Calu3 (cell line): Measurements from ENCODE around the gene TNNI2. TPM values are rescaled to one million over a fixed set of nuclear protein-coding genes. Genes with fewer than 3 reads are reported as not detected.
"Not testable (repeated sequence)": the region's sequence is repeated elsewhere in the genome, so short reads cannot be mapped to it uniquely, and the experiment has no call there.

ENCODE experiments used
- BruUV-seq: library from RNA; stranded (reverse); fragments of 400-500 nt; replicated peaks from 2 replicates; lab custom pipeline; 2021; lab: Mats Ljungman, UMichigan
- CTCF ChIA-PET: fragments of 300-600 bp; sonication (Branson Sonifier 250); formaldehyde crosslinking; loops from one replicate; lab custom pipeline; 2022; ENCODE audit warnings: antibody characterized with exemption; lab: Charles Lee
- DNase-seq: peaks from one replicate; pipeline ENCODE4 v3.0.0; 2022
- H3K27ac Mint-ChIP-seq: one replicate; pipeline ENCODE4 v1.8.0; 2022; ENCODE audit warnings: mixed read lengths; ENCODE audit not compliant: unreplicated experiment
- H3K27me3 Mint-ChIP-seq: one replicate; pipeline ENCODE4 v1.8.0; 2022; ENCODE audit warnings: mixed read lengths; ENCODE audit not compliant: unreplicated experiment
- H3K36me3 Mint-ChIP-seq: one replicate; pipeline ENCODE4 v1.8.0; 2022; ENCODE audit warnings: mild to moderate bottlenecking, moderate library complexity, mixed read lengths; ENCODE audit not compliant: insufficient read depth, unreplicated experiment
- H3K4me1 Mint-ChIP-seq: one replicate; pipeline ENCODE4 v1.8.0; 2022; ENCODE audit warnings: mild to moderate bottlenecking, low read depth, mixed read lengths; ENCODE audit not compliant: unreplicated experiment
- H3K4me3 Mint-ChIP-seq: one replicate; pipeline ENCODE4 v1.8.0; 2022; ENCODE audit warnings: mild to moderate bottlenecking, low read depth, moderate library complexity, mixed read lengths; ENCODE audit not compliant: unreplicated experiment
- H3K9me3 Mint-ChIP-seq: one replicate; pipeline ENCODE4 v1.8.0; 2022; ENCODE audit warnings: low read depth, mixed read lengths; ENCODE audit not compliant: unreplicated experiment
- intact Hi-C: fragments of 100-400 bp; cut with micrococcal nuclease; formaldehyde crosslinking; loops from one replicate; pipeline ENCODE4 v1.10.0; 2022; ENCODE audit not compliant: unreplicated experiment
- total RNA-seq: library from RNA; stranded (reverse); gene quantifications from 2 replicates; pipeline ENCODE4 v1.2.3, GENCODE V29; 2022
- TF ChIP-seq, protein P1 (sequence below): fragments of 200-600 bp; IDR thresholded peaks from one replicate; pipeline ENCODE4 v1.8.0; 2022; ENCODE audit warnings: antibody characterized with exemption; ENCODE audit not compliant: unreplicated experiment

TNNI2 gene
- total RNA-seq, 1 experiment from 2014 or later = 1.3 TPM

DNA sequence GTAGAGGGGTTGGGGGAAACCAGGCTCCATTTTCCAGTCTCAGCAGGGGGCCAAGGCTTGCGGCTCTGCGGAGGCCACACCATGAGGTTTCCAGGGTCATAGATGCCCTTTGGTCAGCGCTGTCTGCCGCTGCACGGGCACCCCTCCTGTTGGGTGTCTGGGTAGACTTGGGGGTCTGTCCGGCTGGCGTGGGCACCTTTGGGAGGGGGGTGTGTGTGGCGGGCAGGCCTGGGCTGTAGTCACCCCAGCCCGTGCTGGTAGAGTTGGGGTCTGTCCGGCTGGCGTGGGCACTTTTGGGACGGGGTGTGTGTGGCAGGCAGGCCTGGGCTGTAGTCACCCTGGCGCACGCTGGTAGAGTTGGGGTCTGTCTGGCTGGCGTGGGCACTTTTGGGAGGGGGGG, 32.8 kb downstream of the TNNI2 start:
- CTCF ChIA-PET = no interaction called here
- H3K36me3 Mint-ChIP-seq = peaks cover 6% of the 10 kb centered on the region
- no peak overlapping the region for H3K27ac Mint-ChIP-seq

DNA sequence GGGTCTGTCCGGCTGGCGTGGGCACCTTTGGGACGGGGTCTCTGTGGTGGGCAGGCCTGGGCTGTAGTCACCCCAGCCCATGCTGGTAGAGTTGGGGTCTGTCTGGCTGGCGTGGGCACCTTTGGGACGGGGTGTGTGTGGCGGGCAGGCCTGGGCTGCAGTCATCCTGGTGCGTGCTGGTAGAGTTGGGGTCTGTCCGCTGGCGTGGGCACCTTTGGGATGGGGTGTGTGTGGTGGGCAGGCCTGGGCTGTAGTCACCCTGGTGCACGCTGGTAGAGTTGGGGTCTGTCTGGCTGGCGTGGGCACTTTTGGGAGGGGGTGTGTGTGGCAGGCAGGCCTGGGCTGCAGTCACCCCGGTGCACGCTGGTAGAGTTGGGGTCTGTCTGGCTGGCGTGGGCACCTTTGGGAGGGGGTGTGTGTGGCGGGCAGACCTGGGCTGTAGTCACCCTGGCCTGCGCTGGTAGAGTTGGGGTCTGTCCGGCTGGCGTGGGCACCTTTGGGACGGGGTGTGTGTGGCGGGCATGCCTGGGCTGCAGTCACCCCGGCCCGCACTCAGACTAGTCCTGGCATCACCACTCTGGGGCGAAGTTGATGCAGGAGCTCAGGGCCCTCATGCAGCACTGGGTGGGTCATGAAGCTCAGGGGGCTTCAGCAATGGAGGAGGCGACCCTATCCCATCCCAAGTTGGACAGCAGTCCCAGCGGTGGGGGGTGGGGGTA, 33.6 kb downstream of the TNNI2 start:
- BruUV-seq = no TSS peak
- Mint-ChIP-seq H3K27ac (no peak overlapping the region), H3K4me1 (no peaks in the 10 kb centered on the region), H3K4me3 (no peak overlapping the region), H3K27me3 (peaks cover 60% of the 10 kb centered on the region), H3K9me3 (no peaks in the 10 kb centered on the region), H3K36me3 (peaks cover 9% of the 10 kb centered on the region)
- CTCF ChIA-PET = no interaction called here
- DNase-seq = no peak
- intact Hi-C loops = loop anchor here (5.0 kb wide), 1 partner anchor 35 kb away; the partner anchor contains the start of gene TNNI2
- TF ChIP-seq, protein P1, sequence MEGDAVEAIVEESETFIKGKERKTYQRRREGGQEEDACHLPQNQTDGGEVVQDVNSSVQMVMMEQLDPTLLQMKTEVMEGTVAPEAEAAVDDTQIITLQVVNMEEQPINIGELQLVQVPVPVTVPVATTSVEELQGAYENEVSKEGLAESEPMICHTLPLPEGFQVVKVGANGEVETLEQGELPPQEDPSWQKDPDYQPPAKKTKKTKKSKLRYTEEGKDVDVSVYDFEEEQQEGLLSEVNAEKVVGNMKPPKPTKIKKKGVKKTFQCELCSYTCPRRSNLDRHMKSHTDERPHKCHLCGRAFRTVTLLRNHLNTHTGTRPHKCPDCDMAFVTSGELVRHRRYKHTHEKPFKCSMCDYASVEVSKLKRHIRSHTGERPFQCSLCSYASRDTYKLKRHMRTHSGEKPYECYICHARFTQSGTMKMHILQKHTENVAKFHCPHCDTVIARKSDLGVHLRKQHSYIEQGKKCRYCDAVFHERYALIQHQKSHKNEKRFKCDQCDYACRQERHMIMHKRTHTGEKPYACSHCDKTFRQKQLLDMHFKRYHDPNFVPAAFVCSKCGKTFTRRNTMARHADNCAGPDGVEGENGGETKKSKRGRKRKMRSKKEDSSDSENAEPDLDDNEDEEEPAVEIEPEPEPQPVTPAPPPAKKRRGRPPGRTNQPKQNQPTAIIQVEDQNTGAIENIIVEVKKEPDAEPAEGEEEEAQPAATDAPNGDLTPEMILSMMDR = no peak

More for the DNA sequence above, 32.8 kb downstream of the TNNI2 start:
- BruUV-seq = no TSS peak
- TF ChIP-seq, protein P1 = no peak
- Mint-ChIP-seq H3K9me3 (no peaks in the 10 kb centered on the region), H3K4me3 (no peak overlapping the region), H3K4me1 (no peaks in the 10 kb centered on the region), H3K27me3 (peaks cover 60% of the 10 kb centered on the region)
- intact Hi-C loops = loop anchor here (5.0 kb wide), 1 partner anchor 34 kb away; the partner anchor contains the start of gene TNNI2
- no peak for DNase-seq

DNA sequence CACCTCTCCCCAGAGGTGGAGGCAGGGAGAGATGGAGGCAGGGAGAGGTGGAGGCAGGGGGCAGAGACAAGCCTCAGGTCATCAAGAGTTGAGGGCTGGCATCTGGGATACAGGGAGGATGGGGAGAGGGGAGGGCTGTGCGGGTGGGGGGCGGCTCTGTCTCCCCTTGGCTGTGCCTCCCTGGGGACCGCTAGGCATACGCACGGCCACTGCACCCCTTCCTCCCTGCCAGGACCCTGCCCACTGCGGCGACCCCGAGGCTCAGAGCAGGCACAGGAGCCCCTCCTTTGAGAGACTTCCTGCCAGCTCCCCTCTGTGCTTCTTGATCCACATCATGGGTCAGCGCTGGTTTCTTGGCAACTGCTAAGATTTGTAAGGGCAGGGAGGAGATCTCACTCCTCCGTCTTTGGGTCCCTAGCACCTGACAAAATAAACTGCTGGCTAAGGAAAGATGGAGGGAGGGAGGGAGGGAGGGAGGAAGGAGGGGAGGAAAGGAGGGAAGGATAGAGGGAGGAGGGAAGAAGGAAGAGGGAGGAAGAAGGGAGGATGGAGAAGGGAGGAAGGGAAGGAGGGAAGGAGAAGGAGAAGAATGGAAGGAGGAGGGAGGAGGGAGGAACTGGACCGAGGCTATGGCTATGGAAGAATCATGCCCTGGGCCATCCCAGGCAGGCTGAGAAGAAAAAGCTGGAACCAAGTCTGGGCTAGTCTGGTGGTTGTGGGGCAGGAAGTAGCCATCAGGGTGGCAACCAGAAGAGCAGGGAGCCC, 34.4 kb downstream of the TNNI2 start:
- CTCF ChIA-PET = interaction anchor here (0.6 kb wide), 1 partner anchor 649 kb away, joined by 7 read pairs; no protein-coding TSS in a partner anchor
- peaks cover 59% of the 10 kb centered on the region for H3K27me3 Mint-ChIP-seq
- intact Hi-C loops = loop anchor here (5.0 kb wide), 1 partner anchor 36 kb away; the partner anchor contains the start of gene TNNI2
- TF ChIP-seq, protein P1 = no peak
- no peak for DNase-seq
- no peaks in the 10 kb centered on the region for H3K9me3 Mint-ChIP-seq
- H3K4me1 Mint-ChIP-seq = no peaks in the 10 kb centered on the region
- no peak overlapping the region for H3K4me3 Mint-ChIP-seq
- peaks cover 11% of the 10 kb centered on the region for H3K36me3 Mint-ChIP-seq
- H3K27ac Mint-ChIP-seq = no peak overlapping the region
- BruUV-seq = no TSS peak

DNA sequence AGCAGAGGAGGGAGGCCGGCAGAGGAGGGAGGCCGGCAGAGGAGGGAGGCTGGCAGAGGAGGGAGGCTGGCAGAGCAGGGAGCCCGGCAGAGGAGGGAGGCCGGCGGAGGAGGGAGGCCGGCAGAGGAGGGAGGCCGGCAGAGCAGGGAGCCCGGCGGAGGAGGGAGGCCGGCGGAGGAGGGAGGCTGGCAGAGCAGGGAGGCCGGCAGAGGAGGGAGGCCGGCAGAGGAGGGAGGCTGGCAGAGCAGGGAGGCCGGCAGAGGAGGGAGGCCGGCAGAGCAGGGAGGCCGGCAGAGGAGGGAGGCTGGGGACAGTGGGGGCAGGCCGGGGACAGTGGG, 35.0 kb downstream of the TNNI2 start:
- BruUV-seq, H3K9me3 Mint-ChIP-seq, H3K27ac Mint-ChIP-seq, DNase-seq, H3K4me3 Mint-ChIP-seq, H3K4me1 Mint-ChIP-seq, CTCF ChIA-PET: not testable (repeated sequence)
- Mint-ChIP-seq H3K36me3 (peaks cover 11% of the 10 kb centered on the region), H3K27me3 (peaks cover 53% of the 10 kb centered on the region)
- intact Hi-C loops = loop anchor here (5.0 kb wide), 1 partner anchor 36 kb away; the partner anchor contains the start of gene TNNI2

DNA sequence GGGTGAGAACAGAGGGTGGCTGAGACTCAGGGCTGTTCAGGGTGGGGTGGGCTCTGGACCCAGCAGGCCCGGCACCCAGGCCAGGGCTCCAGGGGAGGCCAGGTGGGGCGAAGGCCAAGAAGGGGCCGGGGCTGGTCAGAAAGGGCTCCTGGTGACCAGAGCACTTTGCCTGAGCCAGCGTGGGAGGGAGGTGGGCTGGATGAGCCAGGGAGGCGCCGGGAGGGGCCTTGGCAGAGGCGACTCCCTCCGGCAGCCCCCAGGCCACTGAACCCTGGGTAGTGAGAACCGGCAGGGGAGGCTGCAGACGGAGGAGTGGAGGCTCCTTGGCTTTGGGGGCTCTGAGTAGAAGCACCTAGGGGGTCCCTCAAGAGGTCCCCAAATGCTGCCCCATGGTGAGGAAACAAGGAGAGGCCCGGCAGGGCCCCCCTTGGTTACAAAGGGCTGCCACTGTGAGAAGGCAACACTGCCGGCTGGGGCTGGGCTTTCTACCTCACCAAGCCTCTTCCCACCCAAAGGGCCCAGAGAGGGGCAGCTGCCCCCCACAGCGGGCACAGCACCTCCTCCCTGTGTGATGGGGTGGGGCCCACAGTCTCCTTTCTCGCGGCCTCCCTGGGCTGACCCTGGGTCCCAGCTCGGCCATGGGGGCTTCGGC, 35.8 kb downstream of the TNNI2 start:
- CTCF ChIA-PET, H3K27ac Mint-ChIP-seq, H3K4me1 Mint-ChIP-seq, DNase-seq, H3K9me3 Mint-ChIP-seq, BruUV-seq, H3K4me3 Mint-ChIP-seq: not testable (repeated sequence)
- H3K27me3 Mint-ChIP-seq = peaks cover 46% of the 10 kb centered on the region
- intact Hi-C loops = loop anchor here (5.0 kb wide), 1 partner anchor 37 kb away; the partner anchor contains the start of gene TNNI2
- peaks cover 11% of the 10 kb centered on the region for H3K36me3 Mint-ChIP-seq
